PC-3 (cell line): ENCODE data around the gene CNTRL. TPM values are rescaled to one million over a fixed set of nuclear protein-coding genes. Genes with fewer than 3 reads are reported as not detected.
A peak's percentile ranks its signal among the peaks of the same experiment; 100 is the strongest.

Source experiments
- ATAC-seq: fragments of 200-7000 bp; cut with Tn5 transposase; 2 replicates; pipeline ENCODE4 v1.9.1; 2020; ENCODE audit warnings: mild to moderate bottlenecking, moderate library complexity
- BruUV-seq: library from RNA; stranded (reverse); fragments of 400-500 nt; replicated peaks from 2 replicates; lab custom pipeline; 2021; lab: Mats Ljungman, UMichigan
- CTCF ChIA-PET: fragments of 300-600 bp; sonication (Branson Sonifier 250); formaldehyde crosslinking; loops from one replicate; lab custom pipeline; 2022; ENCODE audit warnings: antibody characterized with exemption; lab: Charles Lee
- POLR2A ChIA-PET: fragments of 300-600 bp; sonication (Branson Sonifier 250); formaldehyde crosslinking; loops from one replicate; lab custom pipeline; 2022; ENCODE audit warnings: antibody characterized with exemption; ENCODE audit not compliant: unreplicated experiment; lab: Charles Lee
- DNase-seq: peaks from one replicate; pipeline ENCODE4 v3.0.0-alpha.2; 2015
- H2AFZ ChIP-seq: fragments of 300-600 bp; sonication (generic); 2 replicates; pipeline ENCODE4 v1.6.0; 2016; ENCODE audit warnings: antibody characterized with exemption, low read length
- H3F3A ChIP-seq: fragments of 300-600 bp; sonication (generic); one replicate; pipeline ENCODE4 v1.6.0; 2017; ENCODE audit warnings: antibody characterized with exemption, low read length, control low read depth, mild to moderate bottlenecking; ENCODE audit not compliant: unreplicated experiment
- H3K27ac ChIP-seq: fragments of 300-600 bp; sonication (generic); 2 replicates; pipeline ENCODE4 v1.5.1; 2016; ENCODE audit warnings: mild to moderate bottlenecking, low read length
- H3K27me3 ChIP-seq: fragments of 300-600 bp; sonication (generic); 2 replicates; pipeline ENCODE4 v1.6.1; 2016; ENCODE audit warnings: low read length, mixed read lengths
- H3K36me3 ChIP-seq: fragments of 300-600 bp; sonication (generic); 2 replicates; pipeline ENCODE4 v1.6.1; 2016; ENCODE audit warnings: low read depth, mixed run types, low read length, mixed read lengths
- H3K4me1 ChIP-seq: fragments of 300-600 bp; sonication (generic); 2 replicates; pipeline ENCODE4 v1.5.1; 2016; ENCODE audit warnings: low read length; ENCODE audit not compliant: insufficient read depth
- H3K4me2 ChIP-seq: fragments of 300-600 bp; sonication (generic); 2 replicates; pipeline ENCODE4 v1.6.0; 2016; ENCODE audit warnings: low read length
- H3K4me3 ChIP-seq: fragments of 300-600 bp; sonication (generic); 2 replicates; pipeline ENCODE4 v1.5.1; 2016; ENCODE audit warnings: mild to moderate bottlenecking, low read length, mixed read lengths
- H3K79me2 ChIP-seq: fragments of 300-600 bp; sonication (generic); 2 replicates; pipeline ENCODE4 v1.6.1; 2017; ENCODE audit warnings: low read length, mixed read lengths
- H3K9ac ChIP-seq: fragments of 300-600 bp; sonication (generic); 2 replicates; pipeline ENCODE4 v1.6.0; 2016; ENCODE audit warnings: mild to moderate bottlenecking, low read length
- H3K9me2 ChIP-seq: fragments of 300-600 bp; sonication (generic); replicated peaks from 2 replicates; pipeline ENCODE4 v1.6.1; 2016; ENCODE audit warnings: mixed run types, low read length, mixed read lengths
- H3K9me3 ChIP-seq: fragments of 300-600 bp; sonication (generic); 2 replicates; pipeline ENCODE4 v1.6.1; 2016; ENCODE audit warnings: low read length, mixed read lengths
- H4K20me1 ChIP-seq: fragments of 300-600 bp; sonication (generic); 2 replicates; pipeline ENCODE4 v1.6.1; 2016; ENCODE audit warnings: low read length, mixed read lengths
- EZH2 ChIP-seq: fragments of 300-600 bp; sonication (generic); IDR thresholded peaks from one replicate; pipeline ENCODE4 v1.6.1; 2017; ENCODE audit warnings: antibody characterized with exemption, mild to moderate bottlenecking, low read length; ENCODE audit not compliant: unreplicated experiment
- EZH2phosphoT487 ChIP-seq: fragments of 300-600 bp; sonication (generic); IDR thresholded peaks from 2 replicates; pipeline ENCODE4 v1.6.1; 2018; ENCODE audit warnings: mild to moderate bottlenecking, antibody characterized with exemption, low read length, borderline replicate concordance
- intact Hi-C: fragments of 100-400 bp; cut with micrococcal nuclease; formaldehyde crosslinking; loops from 2 replicates; pipeline ENCODE4 v1.9.0; 2023
- total RNA-seq: library from RNA; depleted of rRNA; stranded (reverse); fragments of >200 nt; gene quantifications from 2 replicates; pipeline ENCODE4 v1.2.3, GENCODE V29; 2014
- TF ChIP-seq, protein P1 (sequence below): fragments of 300-600 bp; sonication (generic); conservative IDR thresholded peaks from 2 replicates; pipeline ENCODE4 v1.5.1; 2017; ENCODE audit warnings: antibody characterized with exemption, low read depth, mild to moderate bottlenecking, low read length

CNTRL gene
- total RNA-seq, 1 experiment from 2014 or later, result 6.0 TPM

DNA sequence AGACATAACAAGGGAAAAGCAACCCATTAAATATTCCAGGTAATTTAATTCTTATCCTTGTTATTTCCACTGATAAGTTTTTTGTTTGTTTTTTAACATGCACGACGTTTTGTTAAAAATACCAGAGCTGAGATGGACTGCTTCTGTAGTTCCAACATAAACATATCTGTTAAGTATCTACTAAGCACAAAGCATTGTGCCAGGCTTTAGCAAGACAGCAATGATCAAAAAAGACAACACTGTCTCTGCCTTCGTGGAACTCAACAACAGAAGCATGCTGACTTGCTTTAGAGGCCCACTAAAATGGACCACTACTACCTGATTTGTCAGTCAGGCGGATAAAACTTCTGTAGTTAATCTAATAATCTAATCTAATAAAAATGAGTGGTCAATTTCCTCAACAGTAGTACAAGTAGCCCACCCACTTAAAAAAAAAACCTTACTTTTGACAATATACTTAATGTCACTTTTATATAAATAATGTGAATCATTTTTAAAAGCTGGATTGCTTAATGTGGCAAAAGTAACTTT lies 123.8 kb downstream of the CNTRL start:
- Histone ChIP-seq H3K4me3 (peak overlapping the region; percentile 97; the same call in 1 of the 2 replicates), H3K9ac (no peak overlapping the region; the same call in 1 of the 2 replicates), H3F3A (no peaks in the 10 kb centered on the region), H4K20me1 (peaks cover 70% of the 10 kb centered on the region), H3K27ac (no peak overlapping the region), H3K9me2 (no peaks in the 10 kb centered on the region), H3K36me3 (no peaks in the 10 kb centered on the region), H3K27me3 (no peaks in the 10 kb centered on the region), H3K9me3 (no peaks in the 10 kb centered on the region), H3K4me2 (peak overlapping the region; percentile 90), H3K79me2 (peaks cover 86% of the 10 kb centered on the region), H2AFZ (no peak overlapping the region), H3K4me1 (peaks cover 27% of the 10 kb centered on the region)
- ChIA-PET CTCF (no interaction called here), POLR2A (interaction anchor here (0.6 kb wide), 1 partner anchor 13 kb away, joined by 4 read pairs; no protein-coding TSS in a partner anchor)
- ATAC-seq, result no peak
- no TSS peak for BruUV-seq
- no peak for TF ChIP-seq EZH2
- TF ChIP-seq, protein P1, sequence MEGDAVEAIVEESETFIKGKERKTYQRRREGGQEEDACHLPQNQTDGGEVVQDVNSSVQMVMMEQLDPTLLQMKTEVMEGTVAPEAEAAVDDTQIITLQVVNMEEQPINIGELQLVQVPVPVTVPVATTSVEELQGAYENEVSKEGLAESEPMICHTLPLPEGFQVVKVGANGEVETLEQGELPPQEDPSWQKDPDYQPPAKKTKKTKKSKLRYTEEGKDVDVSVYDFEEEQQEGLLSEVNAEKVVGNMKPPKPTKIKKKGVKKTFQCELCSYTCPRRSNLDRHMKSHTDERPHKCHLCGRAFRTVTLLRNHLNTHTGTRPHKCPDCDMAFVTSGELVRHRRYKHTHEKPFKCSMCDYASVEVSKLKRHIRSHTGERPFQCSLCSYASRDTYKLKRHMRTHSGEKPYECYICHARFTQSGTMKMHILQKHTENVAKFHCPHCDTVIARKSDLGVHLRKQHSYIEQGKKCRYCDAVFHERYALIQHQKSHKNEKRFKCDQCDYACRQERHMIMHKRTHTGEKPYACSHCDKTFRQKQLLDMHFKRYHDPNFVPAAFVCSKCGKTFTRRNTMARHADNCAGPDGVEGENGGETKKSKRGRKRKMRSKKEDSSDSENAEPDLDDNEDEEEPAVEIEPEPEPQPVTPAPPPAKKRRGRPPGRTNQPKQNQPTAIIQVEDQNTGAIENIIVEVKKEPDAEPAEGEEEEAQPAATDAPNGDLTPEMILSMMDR, result no peak
- TF ChIP-seq EZH2phosphoT487, result no peak
- DNase-seq, result no peak
- intact Hi-C loops, result loop anchor here (5.0 kb wide), 1 partner anchor 91 kb away; no protein-coding TSS in a partner anchor

DNA sequence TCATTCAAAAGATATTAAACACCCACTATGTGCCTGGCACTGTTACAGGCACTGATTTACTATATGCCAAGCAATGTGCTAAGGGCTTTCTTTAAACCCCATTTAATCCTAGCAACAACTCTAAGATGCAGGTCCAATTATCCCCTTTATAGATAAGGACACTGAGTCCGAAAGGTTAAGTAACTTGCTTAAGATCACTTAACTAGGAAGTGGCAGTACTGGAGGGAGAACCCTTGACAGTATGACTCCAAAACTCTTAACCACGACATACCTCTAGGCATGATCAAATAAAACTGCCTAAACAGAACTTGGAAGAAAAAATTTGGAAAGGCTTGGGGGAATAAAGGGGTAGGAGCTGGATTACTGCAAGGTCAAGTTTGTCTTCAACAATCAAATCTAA lies 125.2 kb downstream of the CNTRL start:
- Histone ChIP-seq H3K27ac (no peak overlapping the region), H3K9ac (peak overlapping the region; percentile 96; the same call in 1 of the 2 replicates), H3K4me2 (peak overlapping the region; percentile 90), H3K79me2 (peaks cover 73% of the 10 kb centered on the region), H3K4me1 (peaks cover 22% of the 10 kb centered on the region), H3K36me3 (no peaks in the 10 kb centered on the region), H3K27me3 (no peaks in the 10 kb centered on the region), H3K9me3 (no peaks in the 10 kb centered on the region), H4K20me1 (peaks cover 60% of the 10 kb centered on the region), H3K4me3 (peak overlapping the region; percentile 97), H2AFZ (no peak overlapping the region), H3K9me2 (no peaks in the 10 kb centered on the region), H3F3A (no peaks in the 10 kb centered on the region)
- TF ChIP-seq EZH2phosphoT487, result no peak
- no peak for TF ChIP-seq EZH2
- TF ChIP-seq, protein P1, result no peak
- CTCF ChIA-PET, result interaction anchor here (0.7 kb wide), 1 partner anchor 444 kb away, joined by 3 read pairs; no protein-coding TSS in a partner anchor
- intact Hi-C loops, result loop anchor here (5.0 kb wide), 1 partner anchor 93 kb away; no protein-coding TSS in a partner anchor
- ATAC-seq, result no peak
- no TSS peak for BruUV-seq
- peak; percentile 22 for DNase-seq
- POLR2A ChIA-PET, result no interaction called here

DNA sequence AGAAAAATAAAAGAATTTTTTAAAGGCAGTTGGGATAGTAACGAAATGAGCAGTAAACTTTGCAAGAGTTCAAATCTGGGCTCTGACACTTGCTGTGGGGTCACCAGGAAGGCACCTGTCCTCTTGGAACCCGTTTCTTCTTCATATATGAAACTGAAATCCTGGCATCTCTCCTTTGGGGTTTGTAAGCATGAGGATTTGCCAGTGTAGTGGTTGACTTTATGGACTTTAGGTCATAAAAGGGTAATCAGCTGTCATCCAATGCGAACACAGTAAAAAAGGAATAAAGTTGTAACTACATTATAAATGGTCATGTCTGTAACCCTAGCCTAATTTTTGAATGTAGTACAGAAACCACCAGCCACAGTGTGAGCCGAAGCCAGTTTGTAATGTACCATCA lies 125.6 kb downstream of the CNTRL start:
- no peaks in the 10 kb centered on the region for H3F3A ChIP-seq
- peak overlapping the region; percentile 96 for H3K9ac ChIP-seq
- peaks cover 68% of the 10 kb centered on the region for H3K79me2 ChIP-seq
- no peaks in the 10 kb centered on the region for H3K36me3 ChIP-seq
- ChIA-PET CTCF (no interaction called here), POLR2A (no interaction called here)
- DNase-seq, result no peak
- peak overlapping the region; percentile 90 for H3K4me2 ChIP-seq
- no peaks in the 10 kb centered on the region for H3K27me3 ChIP-seq
- H3K9me2 ChIP-seq, result no peaks in the 10 kb centered on the region
- intact Hi-C loops, result no loop called here
- H3K4me1 ChIP-seq, result peaks cover 21% of the 10 kb centered on the region
- H3K27ac ChIP-seq, result no peak overlapping the region
- H3K9me3 ChIP-seq, result no peaks in the 10 kb centered on the region
- TSS peak; percentile 51 for BruUV-seq
- H3K4me3 ChIP-seq, result peak overlapping the region; percentile 97
- no peak overlapping the region for H2AFZ ChIP-seq
- TF ChIP-seq, protein P1, result no peak
- TF ChIP-seq EZH2, result no peak
- no peak for TF ChIP-seq EZH2phosphoT487
- H4K20me1 ChIP-seq, result peaks cover 57% of the 10 kb centered on the region
- no peak for ATAC-seq
